Natural killer cell (primary cell): ENCODE measurements around the gene ACSL1. TPM values are rescaled to one million over a fixed set of nuclear protein-coding genes. Genes with fewer than 3 reads are reported as not detected.

Experiments
- ATAC-seq, 3 donors: fragments of 150-1000 bp in 2 of 3; fragments of 200-7000 bp in 1 of 3; cut with Tn5 transposase; 1 replicate in 1 of 3; 2 replicates in 2 of 3; pipeline ENCODE4 v1.10.0; 2021; ENCODE audit warnings: mild to moderate bottlenecking in 2 of 3, moderate library complexity in 2 of 3
- DNase-seq, 2 donors: peaks; one replicate each; pipeline versions ENCODE4 v3.0.0 to v3.0.0-alpha.2; 2013 to 2021; ENCODE audit warnings: mixed read lengths in 1 of 2
- H3K27ac ChIP-seq: one replicate; pipeline ENCODE4 v1.5.1; 2013; ENCODE audit warnings: mild to moderate bottlenecking, low read length
- H3K27me3 ChIP-seq: one replicate; pipeline ENCODE4 v1.6.1; 2013; ENCODE audit warnings: low read length; ENCODE audit not compliant: control insufficient read depth, insufficient read depth
- H3K36me3 ChIP-seq: one replicate; pipeline ENCODE4 v1.6.1; 2013; ENCODE audit warnings: low read length; ENCODE audit not compliant: control insufficient read depth, insufficient read depth
- H3K4me1 ChIP-seq: one replicate; pipeline ENCODE4 v1.6.1; 2013; ENCODE audit warnings: low read length; ENCODE audit not compliant: control insufficient read depth, insufficient read depth
- H3K4me3 ChIP-seq: one replicate; pipeline ENCODE4 v1.5.1; 2013; ENCODE audit warnings: low read length
- H3K9me3 ChIP-seq: one replicate; pipeline ENCODE4 v1.6.1; 2013; ENCODE audit warnings: low read length; ENCODE audit not compliant: control insufficient read depth, insufficient read depth
- H3K27ac Mint-ChIP-seq, 2 donors: one replicate each; pipeline ENCODE4 v1.8.0; 2022; ENCODE audit warnings: mild to moderate bottlenecking in 2 of 2, mixed read lengths in 2 of 2, moderate library complexity in 1 of 2
- H3K27me3 Mint-ChIP-seq, 2 donors: one replicate each; pipeline ENCODE4 v1.8.0; 2022; ENCODE audit warnings: low read depth in 2 of 2, mixed read lengths in 2 of 2
- H3K36me3 Mint-ChIP-seq: one replicate; pipeline ENCODE4 v1.8.0; 2022; ENCODE audit warnings: mixed read lengths
- H3K4me1 Mint-ChIP-seq, 2 donors: one replicate each; pipeline ENCODE4 v1.8.0; 2022; ENCODE audit warnings: mixed read lengths in 2 of 2
- H3K4me3 Mint-ChIP-seq: one replicate; pipeline ENCODE4 v1.8.0; 2022; ENCODE audit warnings: mild to moderate bottlenecking, moderate library complexity, mixed read lengths
- H3K9me3 Mint-ChIP-seq, 2 donors: one replicate each; pipeline ENCODE4 v1.8.0; 2022; ENCODE audit warnings: mixed read lengths in 2 of 2
- WGBS: methylation state at CpG from one replicate; pipeline ENCODE4 v1.1.7; 2013; ENCODE audit warnings: missing lambda C conversion rate; ENCODE audit not compliant: insufficient coverage; 5-methylcytosine and 5-hydroxymethylcytosine counted together
- intact Hi-C: fragments of 100-400 bp; cut with micrococcal nuclease; formaldehyde crosslinking; loops from one replicate; pipeline ENCODE4 v1.14.2; 2022
- total RNA-seq, 4 donors: library from RNA; stranded (reverse); fragments of 120-200 nt in 1 of 4; gene quantifications; one replicate each; pipeline versions ENCODE4 v1.2.3 to v1.2.4, GENCODE V29; 2013 to 2022
- TF ChIP-seq, protein P1 (sequence below): fragments of 200-600 bp; IDR thresholded peaks from one replicate; pipeline ENCODE4 v1.8.0; 2022; ENCODE audit warnings: antibody characterized with exemption

ACSL1 gene
- total RNA-seq, 3 donors from 2014 or later (not counting 1 experiment from before 2014, with no cell fraction given): 13.2 to 43.1 (median 13.3) TPM

DNA sequence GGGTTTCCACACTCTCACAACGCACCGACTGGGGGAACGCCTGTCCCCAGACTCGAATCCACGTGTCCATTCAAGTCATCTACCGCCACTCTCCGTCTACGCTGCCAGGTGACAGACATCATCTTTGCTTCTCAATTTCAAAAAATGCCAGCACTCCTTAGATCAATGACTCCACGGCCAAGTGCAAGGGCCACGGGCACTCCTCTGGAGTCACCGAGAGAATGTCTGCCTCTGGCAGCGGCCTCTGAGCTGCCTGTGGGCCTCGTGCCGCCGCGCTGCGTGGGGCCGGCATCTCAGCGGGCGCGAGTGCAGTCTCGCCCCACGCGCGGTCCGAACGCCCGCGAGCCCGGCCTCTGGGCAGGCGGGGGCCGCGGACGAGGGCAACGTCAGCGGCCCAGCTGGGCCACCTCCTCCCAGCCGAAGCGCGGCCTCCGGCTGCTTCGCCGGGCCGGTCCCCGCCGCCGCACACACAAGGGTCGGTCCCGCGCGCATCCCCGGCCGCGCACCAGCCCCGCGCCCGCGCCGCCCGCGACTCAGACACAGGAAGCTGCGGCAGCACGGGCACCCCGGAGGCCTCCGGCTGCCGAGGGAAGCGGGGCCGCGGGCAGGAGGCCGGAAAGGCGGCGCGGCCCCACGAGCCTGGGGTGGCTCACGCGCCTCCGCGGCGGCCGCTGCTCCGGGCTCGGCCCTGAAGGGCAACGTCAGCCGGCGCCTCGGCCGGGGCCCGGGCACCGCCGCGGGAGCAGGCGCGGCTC, 450 bp downstream of the ACSL1 start:
- ATAC-seq (peak; percentile 46 to 56 (median 50)), DNase-seq (peak; percentile 67 to 68)
- Histone ChIP-seq H3K4me3 (peak overlapping the region; percentile 41), H3K36me3 (no peaks in the 10 kb centered on the region), H3K4me1 (peaks cover 18% of the 10 kb centered on the region), H3K27me3 (no peaks in the 10 kb centered on the region), H3K27ac (no peak overlapping the region), H3K9me3 (no peaks in the 10 kb centered on the region)
- peak overlapping the region; percentile 71 to 93 for H3K27ac Mint-ChIP-seq
- peaks cover 9% of the 10 kb centered on the region in 2 donors for H3K27me3 Mint-ChIP-seq
- peak overlapping the region; percentile 88 for H3K4me3 Mint-ChIP-seq
- WGBS: under 1% methylated on average over 92 of the region's 92 CpGs
- no peaks in the 10 kb centered on the region for H3K36me3 Mint-ChIP-seq
- TF ChIP-seq, protein P1, sequence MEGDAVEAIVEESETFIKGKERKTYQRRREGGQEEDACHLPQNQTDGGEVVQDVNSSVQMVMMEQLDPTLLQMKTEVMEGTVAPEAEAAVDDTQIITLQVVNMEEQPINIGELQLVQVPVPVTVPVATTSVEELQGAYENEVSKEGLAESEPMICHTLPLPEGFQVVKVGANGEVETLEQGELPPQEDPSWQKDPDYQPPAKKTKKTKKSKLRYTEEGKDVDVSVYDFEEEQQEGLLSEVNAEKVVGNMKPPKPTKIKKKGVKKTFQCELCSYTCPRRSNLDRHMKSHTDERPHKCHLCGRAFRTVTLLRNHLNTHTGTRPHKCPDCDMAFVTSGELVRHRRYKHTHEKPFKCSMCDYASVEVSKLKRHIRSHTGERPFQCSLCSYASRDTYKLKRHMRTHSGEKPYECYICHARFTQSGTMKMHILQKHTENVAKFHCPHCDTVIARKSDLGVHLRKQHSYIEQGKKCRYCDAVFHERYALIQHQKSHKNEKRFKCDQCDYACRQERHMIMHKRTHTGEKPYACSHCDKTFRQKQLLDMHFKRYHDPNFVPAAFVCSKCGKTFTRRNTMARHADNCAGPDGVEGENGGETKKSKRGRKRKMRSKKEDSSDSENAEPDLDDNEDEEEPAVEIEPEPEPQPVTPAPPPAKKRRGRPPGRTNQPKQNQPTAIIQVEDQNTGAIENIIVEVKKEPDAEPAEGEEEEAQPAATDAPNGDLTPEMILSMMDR: no peak
- intact Hi-C loops: loop anchor here (5.0 kb wide), 1 partner anchor 93 kb away; the partner anchor contains the start of gene CENPU
- H3K9me3 Mint-ChIP-seq: no peaks in the 10 kb centered on the region
- H3K4me1 Mint-ChIP-seq: peaks cover 27 to 28% of the 10 kb centered on the region in 2 donors

DNA sequence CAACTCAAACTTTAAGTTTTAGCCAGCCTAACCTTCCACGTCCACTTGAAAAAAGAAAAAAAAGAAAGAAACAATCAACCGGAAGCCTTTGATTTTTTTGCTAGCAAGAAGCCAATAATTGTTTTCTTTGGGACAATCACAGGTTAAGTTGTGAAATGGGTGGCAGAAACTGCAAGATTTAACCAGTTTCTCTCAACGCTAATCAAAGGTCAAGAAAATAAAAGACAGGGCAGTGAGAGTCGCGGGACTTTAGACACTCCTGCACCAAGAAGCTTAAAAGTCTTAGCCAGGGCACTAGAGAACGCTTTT, 1.0 kb downstream of the ACSL1 start:
- H3K36me3 ChIP-seq: no peaks in the 10 kb centered on the region
- Mint-ChIP-seq H3K27me3 (peaks cover 8 to 9% of the 10 kb centered on the region in 2 donors), H3K36me3 (no peaks in the 10 kb centered on the region), H3K27ac (peak overlapping the region; percentile 71 to 93), H3K4me1 (peaks cover 30 to 32% of the 10 kb centered on the region in 2 donors), H3K9me3 (no peaks in the 10 kb centered on the region), H3K4me3 (peak overlapping the region; percentile 88)
- H3K27me3 ChIP-seq: no peaks in the 10 kb centered on the region
- no peak for DNase-seq
- no peak overlapping the region for H3K27ac ChIP-seq
- WGBS: 7% methylated on average over 6 of the region's 6 CpGs
- H3K4me1 ChIP-seq: peaks cover 24% of the 10 kb centered on the region
- intact Hi-C loops: loop anchor here (5.0 kb wide), 2 partner anchors 77 to 92 kb away; partner anchors contain the start of gene CENPU
- TF ChIP-seq, protein P1: no peak
- ATAC-seq: no peak
- no peaks in the 10 kb centered on the region for H3K9me3 ChIP-seq
- peak overlapping the region; percentile 41 for H3K4me3 ChIP-seq

DNA sequence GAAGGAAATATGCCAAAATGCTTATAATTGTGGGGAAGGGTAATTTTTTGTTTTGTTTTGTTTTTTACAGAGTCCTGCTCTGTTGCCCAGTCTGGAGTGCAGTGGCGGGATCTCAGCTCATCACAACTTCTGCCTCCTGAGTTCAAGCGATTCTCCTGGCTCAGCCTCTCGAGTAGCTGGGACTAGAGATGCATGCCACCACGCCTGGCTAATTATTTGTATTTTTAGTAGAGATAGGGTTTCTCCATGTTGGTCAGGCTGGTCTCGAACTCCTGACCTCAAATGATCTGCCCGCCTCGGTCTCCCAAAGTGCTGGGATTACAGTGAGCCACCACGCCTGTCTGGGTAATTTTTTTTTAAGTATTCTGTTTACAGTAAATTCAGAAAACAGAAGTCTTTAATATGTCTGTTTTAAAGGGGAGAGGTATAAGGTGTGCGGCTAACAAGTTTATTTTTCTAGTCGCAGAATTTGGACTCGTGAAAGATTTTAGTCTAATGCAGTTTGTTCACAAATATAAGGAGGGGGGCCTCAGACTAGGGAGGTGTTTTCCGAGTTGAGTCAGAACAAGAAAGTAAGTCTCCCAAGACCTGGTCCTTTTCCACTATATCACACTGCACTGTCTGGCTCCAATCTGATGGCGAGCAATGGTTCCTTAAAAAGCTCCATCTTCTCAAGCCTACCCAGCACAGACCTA, 1.5 kb downstream of the ACSL1 start:
- intact Hi-C loops: loop anchor here (5.0 kb wide), 1 partner anchor 77 kb away; no protein-coding TSS in a partner anchor
- H3K9me3 Mint-ChIP-seq: no peaks in the 10 kb centered on the region
- WGBS: 77% methylated on average over 13 of the region's 13 CpGs

More for the DNA sequence above, 1.5 kb downstream of the ACSL1 start:
- H3K27ac Mint-ChIP-seq: peak overlapping the region; percentile 71 to 93
- H3K36me3 ChIP-seq: no peaks in the 10 kb centered on the region
- H3K27me3 ChIP-seq: no peaks in the 10 kb centered on the region
- H3K36me3 Mint-ChIP-seq: no peaks in the 10 kb centered on the region
- peaks cover 29% of the 10 kb centered on the region for H3K4me1 ChIP-seq
- H3K4me1 Mint-ChIP-seq: peaks cover 30 to 37% of the 10 kb centered on the region in 2 donors
- H3K27me3 Mint-ChIP-seq: peaks cover 8 to 9% of the 10 kb centered on the region in 2 donors
- peak overlapping the region; percentile 41 for H3K4me3 ChIP-seq
- ATAC-seq (no peak), DNase-seq (peak in 1 of 2 donors; percentile 50)
- no peaks in the 10 kb centered on the region for H3K9me3 ChIP-seq
- TF ChIP-seq, protein P1: no peak
- H3K4me3 Mint-ChIP-seq: peak overlapping the region; percentile 88
- no peak overlapping the region for H3K27ac ChIP-seq
